NOMO-1 treated with DMSO at 0.1 percent for 48 hours (cell line): ENCODE measurements around the gene HLCS.

Experiments
- DNase-seq: peaks from one replicate; lab custom pipeline; 2025; ENCODE audit not compliant: unreplicated experiment; lab: John Stamatoyannopoulos, UW

The HLCS gene

GRCh38 chr21:36851121-36851520, 115.3 kb downstream of the HLCS start:
- no peak for DNase-seq

DNA sequence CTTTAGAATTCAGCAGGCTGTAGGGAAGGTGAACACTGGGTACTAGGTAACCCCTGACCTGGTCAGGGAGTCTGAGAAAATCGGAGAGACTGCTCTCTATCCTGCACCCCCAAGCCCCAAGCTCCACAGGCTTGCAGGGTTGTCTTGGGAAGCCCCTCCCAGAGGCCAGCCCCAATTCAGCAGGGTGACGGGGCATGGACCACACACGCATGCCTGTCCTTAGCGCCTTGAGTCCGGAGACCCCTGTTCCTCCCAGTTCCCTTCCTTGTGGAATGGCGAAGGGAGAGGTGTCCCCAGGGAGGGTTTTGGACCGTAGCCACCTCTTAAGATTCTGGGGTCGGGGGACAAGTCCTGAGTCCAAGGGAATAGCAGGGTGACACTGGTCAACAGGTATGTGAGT, 116.1 kb downstream of the HLCS start:
- no peak for DNase-seq

GRCh38 chr21:36849461-36850105, 116.9 kb downstream of the HLCS start:
- DNase-seq = no peak

GRCh38 chr21:36848730-36849274, 117.7 kb downstream of the HLCS start:
- no peak for DNase-seq

DNA sequence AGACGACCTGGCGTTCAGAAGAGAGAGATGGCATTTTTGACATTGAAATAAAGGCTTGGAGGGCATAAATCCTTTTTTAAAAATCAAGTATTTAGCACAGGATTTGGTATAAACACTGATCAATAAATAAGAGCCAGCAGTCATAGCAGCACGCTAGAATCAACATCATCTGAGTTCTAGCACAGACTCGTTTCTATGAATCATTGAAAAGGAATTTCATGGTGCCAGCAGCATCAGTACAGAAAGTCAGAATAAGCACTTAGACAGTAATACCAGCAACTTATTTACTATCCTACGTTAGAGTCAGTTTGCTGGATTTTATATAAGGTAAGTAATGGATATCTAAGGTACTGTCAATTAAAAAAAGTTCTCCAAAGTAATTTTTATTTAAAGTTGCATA, 119.3 kb downstream of the HLCS start:
- DNase-seq = no peak

GRCh38 chr21:36846631-36847030, 119.8 kb downstream of the HLCS start:
- no peak for DNase-seq

GRCh38 chr21:36845790-36846189, 120.7 kb downstream of the HLCS start:
- no peak for DNase-seq

DNA sequence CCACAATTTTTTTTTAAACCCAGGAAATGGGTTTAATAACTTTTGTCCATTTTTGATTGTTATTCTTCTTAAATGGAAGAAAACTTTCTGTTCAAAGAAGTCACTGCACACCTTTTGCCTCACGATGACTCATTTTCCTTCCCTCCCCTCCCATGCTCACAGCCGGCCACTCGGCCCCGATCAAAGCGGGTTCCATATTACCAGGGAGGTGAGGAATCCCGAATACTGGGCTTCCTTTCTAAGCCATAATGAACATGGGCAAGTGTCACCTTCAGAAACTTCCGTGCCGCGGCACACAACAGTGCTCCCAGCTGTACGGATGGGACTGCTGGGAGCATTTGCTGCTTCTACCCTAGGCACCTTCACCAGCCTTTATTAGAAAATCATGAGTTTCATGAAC, 121.4 kb downstream of the HLCS start:
- no peak for DNase-seq

GRCh38 chr21:36841866-36842265, 124.6 kb downstream of the HLCS start:
- DNase-seq = no peak

GRCh38 chr21:36839735-36840134, 126.7 kb downstream of the HLCS start:
- DNase-seq = no peak

DNA sequence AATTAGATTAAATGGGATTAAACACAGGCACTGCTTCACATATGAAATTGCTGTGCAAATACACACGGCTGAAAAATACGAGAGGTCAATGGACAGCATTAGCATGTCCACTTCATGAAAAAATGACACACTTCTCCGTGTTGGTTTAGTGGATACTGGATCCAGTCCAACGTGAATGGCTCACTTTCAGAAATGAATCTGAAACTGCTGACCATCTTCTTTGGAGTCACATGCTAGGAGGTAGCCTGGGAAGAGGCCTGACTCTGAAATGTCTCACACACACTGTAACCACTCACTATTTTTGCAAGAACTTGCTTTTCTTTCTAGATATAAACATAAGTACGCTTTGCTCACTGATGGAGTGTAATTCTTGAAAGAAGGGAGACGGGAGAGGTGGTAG, 127.3 kb downstream of the HLCS start:
- DNase-seq = no peak

- no peak for DNase-seq
These were observed 131.1 kb downstream of the HLCS start for GRCh38 chr21:36835383-36835795.

- no peak for DNase-seq
These were observed 132.3 kb downstream of the HLCS start for GRCh38 chr21:36834192-36834591.

DNA sequence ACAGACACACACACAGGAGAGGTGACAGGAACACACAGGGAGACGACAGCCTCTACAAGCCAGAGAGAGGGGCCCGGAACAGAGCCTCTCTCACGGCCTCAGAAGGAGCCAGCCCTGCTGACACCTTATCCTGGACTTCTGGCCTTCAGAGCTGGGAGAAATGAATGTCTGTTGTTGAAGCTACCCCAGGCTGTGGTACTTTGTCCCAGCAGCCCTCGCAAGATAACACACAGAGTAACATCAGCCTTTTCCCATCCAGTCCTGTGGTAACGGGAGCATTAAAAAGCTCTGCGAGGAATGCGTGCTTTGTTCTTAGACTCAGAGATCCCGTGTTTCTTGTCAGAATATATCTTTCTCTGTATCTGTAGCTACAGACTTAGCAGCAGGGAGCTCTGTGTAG, 136.4 kb downstream of the HLCS start:
- DNase-seq = no peak

DNA sequence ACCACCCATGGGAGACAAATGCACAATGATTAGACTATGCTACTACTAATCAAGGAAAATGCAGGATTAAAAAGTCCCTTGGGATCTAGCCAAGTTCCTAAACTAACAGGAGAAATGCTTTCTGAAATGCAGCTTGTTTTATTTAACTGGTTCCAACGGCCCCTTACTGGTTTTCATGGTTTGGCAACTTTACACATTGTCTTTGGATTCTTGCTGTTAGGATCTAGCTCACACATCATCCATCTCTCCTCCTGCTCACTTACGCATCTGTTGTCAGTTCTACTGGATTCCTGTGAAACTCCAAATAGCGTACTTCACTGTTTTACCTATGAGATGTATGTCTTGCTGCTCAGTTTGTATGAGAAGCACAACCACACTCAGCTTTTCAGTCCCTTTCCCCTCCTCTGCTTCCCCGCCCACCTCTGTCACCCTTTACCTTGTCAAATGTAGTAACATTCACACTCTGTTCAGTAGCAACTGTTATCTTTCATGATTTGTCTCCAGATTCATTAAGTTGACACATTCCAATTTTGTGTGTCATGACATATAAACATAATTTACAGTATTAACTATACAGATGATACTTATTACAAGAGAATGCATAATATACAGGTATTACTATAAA, 137.5 kb downstream of the HLCS start:
- DNase-seq = no peak

GRCh38 chr21:36828208-36828607, 138.3 kb downstream of the HLCS start:
- no peak for DNase-seq

DNA sequence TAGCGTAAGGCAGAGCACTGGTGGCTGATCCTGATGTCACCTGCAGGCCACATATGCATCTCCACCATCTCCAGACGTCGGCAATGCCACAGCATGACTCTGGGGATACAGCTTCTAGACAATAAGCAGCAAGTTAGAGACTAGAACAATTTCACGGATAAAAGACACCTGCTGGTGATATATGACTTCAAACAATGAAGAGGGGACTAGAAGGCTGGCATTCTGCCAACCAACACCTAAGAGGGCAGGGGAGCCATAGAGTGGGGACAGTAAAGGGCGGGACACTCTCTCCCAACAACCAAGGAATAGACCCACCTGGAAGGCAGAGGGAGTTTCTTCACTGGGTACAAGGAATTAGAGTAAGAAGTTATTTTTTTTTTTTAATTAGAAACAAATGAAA, 140.8 kb downstream of the HLCS start:
- no peak for DNase-seq

- no peak for DNase-seq
These were observed 145.5 kb downstream of the HLCS start for GRCh38 chr21:36821032-36821299.

DNA sequence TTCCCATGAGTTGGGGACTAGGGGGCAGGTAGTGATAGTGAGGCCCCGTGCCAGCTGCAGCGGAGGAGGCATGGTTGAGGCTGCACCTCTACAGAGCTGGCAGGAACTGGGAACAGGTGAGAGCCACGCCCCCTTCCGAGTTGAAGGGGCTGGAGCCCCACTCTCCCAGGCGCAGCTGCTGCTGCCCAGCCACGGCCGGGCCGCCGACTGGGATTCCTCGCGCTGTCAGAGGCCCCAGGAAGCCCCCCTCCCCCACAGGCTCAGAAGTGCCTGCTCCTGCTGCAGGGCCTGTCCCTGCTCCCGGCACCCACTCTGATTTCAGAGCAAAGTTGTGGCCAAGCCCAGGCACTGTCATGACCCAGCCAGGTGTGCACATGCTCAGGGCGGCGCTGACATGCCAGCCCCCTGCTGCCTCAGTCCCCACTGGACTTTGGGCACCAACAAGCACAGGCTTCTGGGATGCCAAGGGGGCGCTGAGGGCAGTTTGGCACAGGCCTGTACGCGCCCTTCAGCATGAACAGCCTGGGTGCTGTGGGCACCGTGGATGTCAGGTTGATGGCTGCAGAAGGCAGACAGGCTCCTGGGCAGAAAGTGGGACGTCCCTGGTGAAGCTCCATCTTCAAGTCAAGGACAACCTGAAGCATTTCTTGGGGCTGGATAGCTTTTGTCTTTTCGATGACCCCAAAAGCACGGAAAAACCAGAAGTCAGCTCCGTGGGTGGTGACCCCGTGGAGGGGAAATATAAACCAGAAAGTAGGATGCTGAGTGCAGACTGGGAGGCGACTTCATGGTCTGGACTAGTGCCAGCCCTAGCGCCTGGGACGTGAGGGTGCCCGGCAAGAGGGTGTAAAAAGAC, 146.1 kb downstream of the HLCS start:
- no peak for DNase-seq

DNA sequence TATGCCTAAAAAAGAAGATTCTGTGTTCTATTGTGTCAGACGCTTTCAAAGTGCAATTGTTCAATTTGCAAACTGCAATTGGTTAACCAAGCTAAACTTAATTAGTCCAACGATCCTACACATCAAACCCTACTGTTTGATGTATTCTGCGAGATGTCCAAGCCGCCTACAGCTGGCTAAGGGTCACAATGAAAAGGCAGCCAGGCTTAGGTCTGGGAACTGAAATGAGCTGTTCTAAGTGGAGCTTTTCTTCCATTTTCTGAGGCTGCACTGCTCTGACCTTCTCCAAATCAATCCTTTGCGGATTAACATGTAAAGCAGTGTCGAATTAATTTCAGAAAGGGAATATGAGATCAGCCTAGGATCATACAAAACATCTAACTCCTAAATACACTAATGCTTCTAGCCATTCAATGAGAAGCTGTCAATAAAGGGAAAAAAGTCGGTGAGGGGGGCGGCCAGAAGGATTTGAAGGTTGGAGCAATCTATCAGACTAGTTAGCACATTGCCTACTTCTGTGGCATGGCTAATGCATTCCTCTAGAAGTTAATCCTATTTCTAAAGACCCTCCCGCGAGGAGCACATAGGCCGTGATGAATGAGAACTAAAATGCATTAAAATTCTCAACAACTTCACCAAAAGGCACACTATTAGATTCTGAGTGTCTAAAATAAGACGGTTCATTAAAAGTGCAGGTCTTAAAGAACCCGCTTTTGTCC, 148.6 kb downstream of the HLCS start:
- no peak for DNase-seq

DNA sequence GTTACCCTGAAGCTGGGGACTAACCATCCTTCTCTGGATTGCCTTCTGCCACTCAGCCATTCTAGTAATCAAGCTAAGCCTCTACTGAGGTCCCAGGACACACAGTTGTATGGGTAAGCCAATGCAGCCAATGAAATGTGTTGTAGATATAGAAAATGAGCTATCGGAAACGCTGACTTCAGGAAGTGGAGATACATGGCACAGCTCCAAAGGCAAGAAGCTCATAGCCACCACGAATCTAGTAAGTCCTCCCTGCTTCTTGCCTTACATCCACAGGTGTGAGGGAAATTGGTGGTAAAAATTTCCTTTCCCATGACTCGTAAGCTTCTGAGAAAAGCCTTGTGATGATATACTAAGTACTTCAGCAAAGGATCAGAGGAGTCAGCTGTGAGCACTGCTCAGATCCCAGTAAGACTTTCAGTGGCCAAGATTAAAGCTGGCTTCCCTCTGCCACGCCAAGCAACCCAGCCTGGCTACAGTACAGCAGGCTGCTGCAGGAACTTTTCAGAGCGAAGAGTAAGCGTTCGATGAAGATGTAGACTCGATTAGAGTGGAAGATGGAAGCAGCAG, 149.8 kb downstream of the HLCS start:
- no peak for DNase-seq
